Thymus (tissue), 11 donors: ENCODE data around the gene MTMR3. TPM values are rescaled to one million over a fixed set of nuclear protein-coding genes. Genes with fewer than 3 reads are reported as not detected.
"Not testable (repeated sequence)": the region's sequence is repeated elsewhere in the genome, so short reads cannot be mapped to it uniquely, and the experiment has no call there.

Experiments used
- DNase-seq, 9 donors: peaks; one replicate each; pipeline ENCODE4 v3.0.0-alpha.2; 2013; ENCODE audit warnings: low spot score in 9 of 9, low read depth in 6 of 9, missing footprints in 1 of 9
- H3K27ac ChIP-seq, 2 donors: one replicate each; pipeline ENCODE4 v1.5.1; 2013; ENCODE audit warnings: control low read depth in 1 of 2, low read depth in 1 of 2, low read length in 1 of 2, mild to moderate bottlenecking in 1 of 2, moderate library complexity in 1 of 2
- H3K27me3 ChIP-seq, 2 donors: one replicate each; pipeline ENCODE4 v1.5.1; 2013; ENCODE audit warnings: low read length in 1 of 2; ENCODE audit not compliant: control insufficient read depth in 2 of 2, insufficient read depth in 1 of 2
- H3K36me3 ChIP-seq, 2 donors: one replicate each; pipeline ENCODE4 v1.5.1; 2013; ENCODE audit warnings: low read length in 1 of 2, mild to moderate bottlenecking in 1 of 2, moderate library complexity in 1 of 2; ENCODE audit not compliant: control insufficient read depth in 2 of 2, insufficient read depth in 2 of 2
- H3K4me1 ChIP-seq, 2 donors: one replicate each; pipeline ENCODE4 v1.5.1; 2013; ENCODE audit warnings: low read length in 2 of 2; ENCODE audit not compliant: control insufficient read depth in 2 of 2, insufficient read depth in 2 of 2
- H3K4me3 ChIP-seq, 2 donors: one replicate each; pipeline ENCODE4 v1.5.1; 2013; ENCODE audit warnings: low read length in 2 of 2, control low read depth in 1 of 2, mild to moderate bottlenecking in 1 of 2
- H3K9me3 ChIP-seq, 2 donors: one replicate each; pipeline ENCODE4 v1.5.1; 2013; ENCODE audit warnings: low read length in 1 of 2, mild to moderate bottlenecking in 1 of 2; ENCODE audit not compliant: control insufficient read depth in 2 of 2, insufficient read depth in 1 of 2
- WGBS: extraction: QIAGEN DNeasy Blood & Tissue Kit; methylation state at CpG from one replicate; pipeline ENCODE4 v1.1.7; 2013; 5-methylcytosine and 5-hydroxymethylcytosine counted together
- polyA plus RNA-seq: library from polyadenylated mRNA; stranded (reverse); fragments of 200-250 nt; gene quantifications from one replicate; pipeline ENCODE4 v1.2.3, GENCODE V29; 2013
- total RNA-seq: library from RNA; stranded (reverse); fragments of 120-200 nt; gene quantifications from one replicate; pipeline ENCODE4 v1.2.4, GENCODE V29; 2013
- donor health status: healthy.

Gene MTMR3
- total and polyA plus RNA-seq, 2 donors: 14.8 to 16.4 TPM

DNA sequence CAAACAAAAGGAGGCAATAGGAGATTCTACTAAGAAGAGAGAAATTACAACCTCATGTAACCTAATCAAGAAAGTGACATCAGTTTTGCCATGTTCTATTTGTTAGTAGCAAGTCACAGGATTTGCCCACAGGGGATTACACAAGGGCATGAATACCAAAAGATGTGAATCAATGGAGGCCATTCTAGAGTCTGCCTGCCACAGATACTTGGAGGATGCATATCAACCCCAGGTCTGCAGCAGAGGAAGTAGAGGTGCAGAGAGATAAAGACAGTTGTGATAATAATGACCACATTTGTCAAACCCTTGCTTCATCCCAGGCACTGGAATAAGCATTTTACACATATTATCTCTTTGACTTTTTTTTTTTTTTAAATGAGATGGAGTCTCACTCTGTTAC is 42.5 kb upstream of the MTMR3 start:
- H3K9me3 ChIP-seq: no peaks in the 10 kb centered on the region
- H3K4me1 ChIP-seq: peaks cover 14 to 15% of the 10 kb centered on the region in 2 donors
- H3K4me3 ChIP-seq: no peak overlapping the region
- DNase-seq: no peak
- H3K27me3 ChIP-seq: no peaks in the 10 kb centered on the region
- H3K36me3 ChIP-seq: no peaks in the 10 kb centered on the region
- no peak overlapping the region for H3K27ac ChIP-seq

DNA sequence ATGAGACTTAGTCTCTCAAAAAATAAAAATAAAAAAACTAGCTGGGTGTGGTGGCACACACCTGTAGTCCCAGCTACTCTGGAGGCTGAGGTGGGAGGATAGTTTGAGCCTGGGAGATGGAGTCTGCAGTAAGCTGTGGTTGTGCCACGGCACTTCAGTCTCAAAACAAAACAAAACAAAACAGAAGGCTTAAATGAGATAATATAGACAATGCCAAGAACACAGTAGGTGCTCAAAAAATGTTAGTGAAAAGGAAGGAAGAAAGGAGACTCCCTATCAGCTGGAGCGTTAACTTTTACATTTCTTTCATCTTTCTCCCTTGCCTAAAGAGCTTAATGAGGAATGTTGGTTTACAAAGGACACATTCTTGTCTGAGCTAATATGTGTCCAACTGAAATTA is 40.8 kb upstream of the MTMR3 start:
- 98% methylated on average over 2 of the region's 2 CpGs for WGBS
- H3K36me3 ChIP-seq: no peaks in the 10 kb centered on the region
- H3K4me1 ChIP-seq: peaks cover 10 to 11% of the 10 kb centered on the region in 2 donors
- H3K4me3 ChIP-seq: no peak overlapping the region
- H3K27ac ChIP-seq: no peak overlapping the region
- H3K9me3 ChIP-seq: peaks cover 0 to 5% of the 10 kb centered on the region in 2 donors
- H3K27me3 ChIP-seq: no peaks in the 10 kb centered on the region
- DNase-seq: no peak

DNA sequence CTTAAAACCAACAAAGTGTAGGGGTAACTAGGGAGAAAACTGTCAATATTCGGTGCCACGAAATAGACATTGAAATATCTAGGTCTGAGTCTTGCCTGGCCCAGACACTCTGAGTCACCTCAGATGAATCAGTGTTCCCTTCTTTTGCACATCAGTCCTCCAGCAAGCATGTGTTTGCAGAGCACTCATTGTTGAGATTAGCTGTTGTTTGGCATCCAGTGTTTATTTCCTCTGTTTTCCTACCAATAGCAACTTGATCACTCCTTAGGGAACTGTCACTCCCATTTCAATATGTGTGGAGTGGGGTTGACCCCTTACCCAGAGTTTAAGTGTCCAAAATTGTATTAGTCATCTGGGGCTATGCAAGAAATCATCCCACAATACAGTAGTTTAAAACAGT is 40.2 kb upstream of the MTMR3 start:
- H3K4me3 ChIP-seq: no peak overlapping the region
- no peaks in the 10 kb centered on the region for H3K27me3 ChIP-seq
- DNase-seq: no peak
- H3K27ac ChIP-seq: no peak overlapping the region
- WGBS: 95% methylated on average over 2 of the region's 2 CpGs
- H3K36me3 ChIP-seq: no peaks in the 10 kb centered on the region
- peaks cover 0 to 5% of the 10 kb centered on the region in 2 donors for H3K9me3 ChIP-seq
- peaks cover 4 to 6% of the 10 kb centered on the region in 2 donors for H3K4me1 ChIP-seq

DNA sequence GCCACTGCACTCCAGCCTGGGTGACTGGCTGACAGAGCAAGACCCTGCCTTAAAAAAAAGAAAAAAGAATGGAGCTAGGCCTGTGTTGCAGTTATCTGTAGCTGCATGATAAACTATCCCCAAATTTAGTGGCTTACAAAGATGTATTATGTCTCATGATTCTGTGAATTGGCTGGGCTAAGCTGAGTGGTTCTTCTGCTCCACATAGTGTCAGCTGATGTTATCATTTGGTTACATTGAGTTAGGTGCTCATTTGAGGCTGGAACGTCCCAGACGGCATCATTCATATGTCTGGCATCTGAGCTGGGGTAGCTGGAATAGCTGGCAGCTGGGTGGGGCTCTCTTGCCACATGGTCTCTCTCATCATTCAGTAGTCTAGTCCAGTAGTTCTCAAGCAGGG is 36.7 kb upstream of the MTMR3 start:
- no peak overlapping the region for H3K27ac ChIP-seq
- H3K36me3 ChIP-seq: no peaks in the 10 kb centered on the region
- no peak for DNase-seq
- H3K4me3 ChIP-seq: no peak overlapping the region
- H3K27me3 ChIP-seq: no peaks in the 10 kb centered on the region
- no peaks in the 10 kb centered on the region for H3K4me1 ChIP-seq
- H3K9me3 ChIP-seq: peaks cover 0 to 5% of the 10 kb centered on the region in 2 donors
- WGBS: 93% methylated on average over 2 of the region's 2 CpGs

DNA sequence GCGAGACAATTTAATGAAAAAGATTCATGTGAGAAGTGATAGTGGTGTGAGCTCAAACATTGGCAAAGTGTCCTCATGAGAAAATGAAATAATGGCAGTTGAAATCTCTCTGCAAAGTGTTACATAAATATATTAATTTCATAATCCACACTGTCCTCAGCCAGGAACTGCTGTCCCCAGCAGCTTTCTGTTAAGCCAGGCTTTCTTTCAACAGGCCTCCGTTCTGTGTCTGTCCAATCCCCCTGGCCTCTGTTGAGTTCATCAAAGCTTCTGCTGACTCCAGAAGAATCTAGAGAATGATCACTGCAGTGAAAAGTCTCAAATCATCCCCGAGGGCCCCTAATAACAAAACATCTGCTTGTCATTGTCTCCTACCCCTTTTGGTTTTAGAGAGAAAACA is 34.9 kb upstream of the MTMR3 start:
- Histone ChIP-seq H3K4me3 (no peak overlapping the region), H3K27ac (no peak overlapping the region), H3K36me3 (no peaks in the 10 kb centered on the region), H3K9me3 (peaks cover 0 to 5% of the 10 kb centered on the region in 2 donors), H3K4me1 (no peaks in the 10 kb centered on the region), H3K27me3 (peaks cover 0 to 2% of the 10 kb centered on the region in 2 donors)
- no peak for DNase-seq
- 86% methylated on average over 3 of the region's 3 CpGs for WGBS

DNA sequence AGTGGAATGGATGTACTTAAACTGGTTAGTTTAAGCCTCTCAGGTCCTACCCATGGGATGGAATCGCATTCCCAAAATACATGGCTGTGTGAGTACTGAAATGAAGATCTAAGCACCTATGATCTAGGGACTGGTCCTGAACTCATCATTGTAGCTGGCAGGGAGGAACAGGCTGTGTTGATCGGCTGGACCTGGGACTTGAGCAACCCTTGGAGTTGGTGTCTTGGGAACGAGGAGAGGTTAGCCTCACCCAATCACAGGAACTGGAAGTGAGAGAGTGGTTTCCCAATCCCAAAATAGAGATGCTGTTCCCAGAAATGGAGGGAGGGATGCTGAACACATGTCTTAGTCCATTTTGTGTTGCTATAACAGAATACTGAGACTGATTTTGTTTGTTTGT is 28.5 kb upstream of the MTMR3 start:
- Histone ChIP-seq H3K4me3 (no peak overlapping the region), H3K36me3 (no peaks in the 10 kb centered on the region), H3K9me3 (no peaks in the 10 kb centered on the region), H3K27me3 (peaks cover 0 to 2% of the 10 kb centered on the region in 2 donors), H3K4me1 (no peaks in the 10 kb centered on the region), H3K27ac (no peak overlapping the region)
- no peak for DNase-seq
- WGBS: 92% methylated on average over 3 of the region's 3 CpGs

DNA sequence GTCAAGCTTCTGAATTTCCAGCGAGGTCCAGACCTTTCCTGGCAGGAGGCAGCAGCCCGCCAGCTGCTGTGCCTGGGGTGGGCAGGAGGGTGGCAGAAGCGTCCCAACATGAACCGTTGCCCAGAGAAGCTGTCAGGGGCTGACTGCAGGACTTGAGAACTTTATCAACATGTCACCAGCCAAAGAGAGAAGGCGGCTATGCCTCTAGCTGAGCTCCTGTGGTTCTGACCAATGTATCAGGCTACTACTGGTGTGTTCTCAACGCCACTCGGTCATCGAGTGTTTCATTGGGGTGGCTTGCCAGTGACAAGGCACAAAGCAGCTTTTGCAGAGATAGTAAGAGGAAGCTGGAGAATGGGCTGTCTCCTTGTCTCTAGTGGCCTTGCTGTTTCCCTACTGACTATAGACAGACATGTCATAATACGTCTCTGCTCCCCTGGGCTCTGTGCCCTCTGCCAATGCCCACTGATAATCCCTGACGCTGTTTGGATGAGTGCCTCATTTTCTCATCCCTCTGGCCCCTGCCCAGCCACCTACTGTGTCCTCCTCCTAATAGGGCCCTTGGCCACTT is 27.3 kb upstream of the MTMR3 start:
- no peaks in the 10 kb centered on the region for H3K36me3 ChIP-seq
- H3K27me3 ChIP-seq: peaks cover 0 to 2% of the 10 kb centered on the region in 2 donors
- H3K9me3 ChIP-seq: no peaks in the 10 kb centered on the region
- no peaks in the 10 kb centered on the region for H3K4me1 ChIP-seq
- H3K27ac ChIP-seq: no peak overlapping the region
- DNase-seq: no peak
- H3K4me3 ChIP-seq: no peak overlapping the region
- 84% methylated on average over 10 of the region's 10 CpGs for WGBS

DNA sequence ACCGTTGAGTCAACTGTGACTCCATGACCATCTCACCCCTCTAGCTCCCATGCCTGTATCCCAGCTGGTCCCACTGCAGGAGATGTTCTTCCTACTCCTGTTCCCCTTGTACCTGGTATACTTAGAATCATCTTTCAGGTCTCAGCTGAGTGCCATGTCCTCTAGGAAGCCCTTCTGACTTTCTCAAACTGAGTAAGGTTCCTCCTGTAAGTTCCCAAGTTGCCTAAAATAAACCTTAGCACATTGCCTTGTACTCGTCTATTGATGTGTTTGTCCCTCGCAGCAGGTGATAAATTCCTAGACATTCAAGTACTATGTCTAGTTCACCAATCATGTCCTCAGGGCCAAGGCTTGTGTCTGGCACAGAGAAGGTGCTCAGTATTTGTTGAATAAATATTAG is 26.5 kb upstream of the MTMR3 start:
- no peak overlapping the region for H3K4me3 ChIP-seq
- H3K4me1 ChIP-seq: no peaks in the 10 kb centered on the region
- H3K27ac ChIP-seq: no peak overlapping the region
- peaks cover 0 to 2% of the 10 kb centered on the region in 2 donors for H3K27me3 ChIP-seq
- no peaks in the 10 kb centered on the region for H3K36me3 ChIP-seq
- 91% methylated on average over 3 of the region's 3 CpGs for WGBS
- DNase-seq: no peak
- H3K9me3 ChIP-seq: no peaks in the 10 kb centered on the region

DNA sequence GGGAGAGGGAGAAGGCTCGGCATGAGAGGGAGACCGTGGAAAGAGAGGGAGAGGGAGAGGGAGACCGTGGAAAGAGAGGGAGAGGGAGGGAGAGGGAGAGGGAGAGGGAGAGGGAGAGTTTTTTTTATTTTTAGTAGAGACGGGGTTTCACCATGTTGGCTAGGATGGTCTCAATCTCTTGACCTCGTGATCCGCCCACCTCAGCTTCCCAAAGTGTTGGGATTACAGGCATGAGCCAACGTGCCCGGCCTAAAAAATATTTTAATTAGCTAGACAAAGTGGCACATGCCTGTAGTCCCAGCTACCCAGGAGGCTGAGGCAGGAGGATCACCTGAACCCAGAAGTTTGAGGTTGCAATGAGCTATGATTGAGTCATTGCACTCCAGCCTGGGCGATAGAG is 23.9 kb upstream of the MTMR3 start:
- not testable (repeated sequence) for H3K4me3 ChIP-seq, H3K27ac ChIP-seq, H3K27me3 ChIP-seq, H3K36me3 ChIP-seq, H3K4me1 ChIP-seq, H3K9me3 ChIP-seq, DNase-seq
- 82% methylated on average over 9 of the region's 9 CpGs for WGBS
